Hepatocyte (in vitro differentiated cells): ENCODE data around the gene SCRN2. TPM values are rescaled to one million over a fixed set of nuclear protein-coding genes. Genes with fewer than 3 reads are reported as not detected.

Source experiments
- DNase-seq: peaks from one replicate; pipeline ENCODE4 v3.0.0-alpha.2; 2016; ENCODE audit warnings: low spot score
- H2AFZ ChIP-seq: fragments of 200-600 bp; sonication (generic); 2 replicates; pipeline ENCODE4 v1.6.0; 2016; ENCODE audit warnings: antibody characterized with exemption, mild to moderate bottlenecking
- H3K27ac ChIP-seq: fragments of 200-600 bp; sonication (generic); 2 replicates; pipeline ENCODE4 v1.5.1; 2016; ENCODE audit warnings: mild to moderate bottlenecking
- H3K27me3 ChIP-seq: fragments of 200-600 bp; sonication (generic); 2 replicates; pipeline ENCODE4 v1.6.1; 2016
- H3K36me3 ChIP-seq: fragments of 200-600 bp; sonication (generic); replicated peaks from 2 replicates; pipeline ENCODE4 v1.5.1; 2016; ENCODE audit warnings: low read depth; ENCODE audit not compliant: insufficient read depth
- H3K4me1 ChIP-seq: fragments of 200-600 bp; sonication (generic); 2 replicates; pipeline ENCODE4 v1.5.1; 2016; ENCODE audit warnings: mild to moderate bottlenecking, moderate library complexity; ENCODE audit not compliant: insufficient read depth
- H3K4me2 ChIP-seq: fragments of 200-600 bp; sonication (generic); 2 replicates; pipeline ENCODE4 v1.6.0; 2016
- H3K4me3 ChIP-seq: fragments of 200-600 bp; sonication (generic); 2 replicates; pipeline ENCODE4 v1.5.1; 2016; ENCODE audit warnings: mild to moderate bottlenecking
- H3K79me2 ChIP-seq: fragments of 200-600 bp; sonication (generic); 2 replicates; pipeline ENCODE4 v1.6.0; 2017; ENCODE audit warnings: mild to moderate bottlenecking
- H3K9me2 ChIP-seq: fragments of 200-600 bp; sonication (generic); replicated peaks from 2 replicates; pipeline ENCODE4 v1.6.0; 2017; ENCODE audit warnings: mild to moderate bottlenecking; ENCODE audit not compliant: insufficient read depth
- H3K9me3 ChIP-seq: fragments of 200-600 bp; sonication (generic); 2 replicates; pipeline ENCODE4 v1.5.1; 2016; ENCODE audit warnings: low read depth, mild to moderate bottlenecking
- H4K20me1 ChIP-seq: fragments of 200-600 bp; sonication (generic); 2 replicates; pipeline ENCODE4 v1.6.0; 2016; ENCODE audit warnings: mild to moderate bottlenecking; ENCODE audit not compliant: insufficient read depth, poor library complexity, severe bottlenecking
- CTCF ChIP-seq: fragments of 200-600 bp; sonication (generic); IDR thresholded peaks from 2 replicates; pipeline ENCODE4 v1.5.1; 2016; ENCODE audit warnings: antibody characterized with exemption, mild to moderate bottlenecking; ENCODE audit not compliant: poor library complexity
- EZH2 ChIP-seq: fragments of 200-600 bp; sonication (generic); IDR thresholded peaks from 2 replicates; pipeline ENCODE4 v1.6.1; 2016; ENCODE audit warnings: antibody characterized with exemption, mild to moderate bottlenecking, borderline replicate concordance
- EZH2phosphoT487 ChIP-seq: fragments of 200-600 bp; sonication (generic); IDR thresholded peaks from one replicate; pipeline ENCODE4 v1.6.1; 2018; ENCODE audit warnings: antibody characterized with exemption, mild to moderate bottlenecking, low read depth, moderate library complexity; ENCODE audit not compliant: unreplicated experiment, severe bottlenecking
- WGBS: methylation state at CpG from one replicate; pipeline ENCODE4 v1.1.6; 2016; ENCODE audit warnings: low lambda C conversion rate; ENCODE audit errors: missing lambda C conversion rate; 5-methylcytosine and 5-hydroxymethylcytosine counted together
- polyA plus RNA-seq: library from polyadenylated mRNA; unstranded; fragments of >200 nt; fragmentation: Nextera tagmentation; extraction: Ambion mirVana; gene quantifications from 2 replicates; pipeline ENCODE4 v1.2.1, GENCODE V29; 2016
- total RNA-seq: library from RNA; depleted of rRNA; stranded (reverse); fragments of >200 nt; gene quantifications from 2 replicates; pipeline ENCODE4 v1.2.3, GENCODE V29; 2014

Gene SCRN2
- total and polyA plus RNA-seq, 2 experiments from 2014 or later = 35.3 to 59.8 TPM

GRCh38 chr17:47882695-47883588 lies 41.9 kb upstream of the SCRN2 start:
- 92% methylated on average over 8 of the region's 9 CpGs for WGBS
- Histone ChIP-seq H3K4me1 (peaks cover 41% of the 10 kb centered on the region), H3K4me3 (no peak overlapping the region), H3K9me2 (no peaks in the 10 kb centered on the region), H3K27ac (peak overlapping the region; percentile 53), H2AFZ (no peak overlapping the region), H3K9me3 (no peaks in the 10 kb centered on the region), H3K79me2 (no peaks in the 10 kb centered on the region), H3K4me2 (peak overlapping the region; percentile 61), H3K27me3 (no peaks in the 10 kb centered on the region), H3K36me3 (no peaks in the 10 kb centered on the region), H4K20me1 (no peaks in the 10 kb centered on the region)
- TF ChIP-seq EZH2 (no peak), CTCF (no peak), EZH2phosphoT487 (no peak)
- DNase-seq = no peak

GRCh38 chr17:47882247-47882646 lies 41.2 kb upstream of the SCRN2 start:
- no peak overlapping the region for H3K27ac ChIP-seq
- WGBS = 70% methylated on average over 7 of the region's 7 CpGs
- H2AFZ ChIP-seq = no peak overlapping the region

GRCh38 chr17:47879776-47880454 lies 38.8 kb upstream of the SCRN2 start:
- no peak overlapping the region for H3K4me3 ChIP-seq
- H3K9me2 ChIP-seq = no peaks in the 10 kb centered on the region
- H3K27me3 ChIP-seq = no peaks in the 10 kb centered on the region
- no peaks in the 10 kb centered on the region for H3K79me2 ChIP-seq
- 94% methylated on average over 8 of the region's 8 CpGs for WGBS
- H3K36me3 ChIP-seq = no peaks in the 10 kb centered on the region
- no peak for DNase-seq
- peaks cover 36% of the 10 kb centered on the region for H3K4me1 ChIP-seq
- no peaks in the 10 kb centered on the region for H4K20me1 ChIP-seq
- TF ChIP-seq CTCF (no peak), EZH2 (no peak), EZH2phosphoT487 (no peak)
- H3K9me3 ChIP-seq = no peaks in the 10 kb centered on the region
- no peak overlapping the region for H2AFZ ChIP-seq
- no peak overlapping the region for H3K27ac ChIP-seq
- no peak overlapping the region for H3K4me2 ChIP-seq

More at GRCh38 chr17:47882247-47882646, 41.2 kb upstream of the SCRN2 start:
- TF ChIP-seq CTCF (no peak), EZH2 (no peak), EZH2phosphoT487 (no peak)
- H3K4me3 ChIP-seq = no peak overlapping the region
- H4K20me1 ChIP-seq = no peaks in the 10 kb centered on the region
- H3K9me3 ChIP-seq = no peaks in the 10 kb centered on the region
- no peak overlapping the region for H3K4me2 ChIP-seq
- no peaks in the 10 kb centered on the region for H3K9me2 ChIP-seq
- H3K36me3 ChIP-seq = no peaks in the 10 kb centered on the region
- H3K4me1 ChIP-seq = peaks cover 43% of the 10 kb centered on the region
- no peaks in the 10 kb centered on the region for H3K79me2 ChIP-seq
- DNase-seq = no peak
- no peaks in the 10 kb centered on the region for H3K27me3 ChIP-seq
